NCI-H446 treated with DMSO at 0.1 percent for 48 hours (cell line): ENCODE data around the gene FCAMR.

Source experiments
- DNase-seq: peaks from one replicate; lab custom pipeline; 2025; lab: John Stamatoyannopoulos, UW

Gene FCAMR

DNA sequence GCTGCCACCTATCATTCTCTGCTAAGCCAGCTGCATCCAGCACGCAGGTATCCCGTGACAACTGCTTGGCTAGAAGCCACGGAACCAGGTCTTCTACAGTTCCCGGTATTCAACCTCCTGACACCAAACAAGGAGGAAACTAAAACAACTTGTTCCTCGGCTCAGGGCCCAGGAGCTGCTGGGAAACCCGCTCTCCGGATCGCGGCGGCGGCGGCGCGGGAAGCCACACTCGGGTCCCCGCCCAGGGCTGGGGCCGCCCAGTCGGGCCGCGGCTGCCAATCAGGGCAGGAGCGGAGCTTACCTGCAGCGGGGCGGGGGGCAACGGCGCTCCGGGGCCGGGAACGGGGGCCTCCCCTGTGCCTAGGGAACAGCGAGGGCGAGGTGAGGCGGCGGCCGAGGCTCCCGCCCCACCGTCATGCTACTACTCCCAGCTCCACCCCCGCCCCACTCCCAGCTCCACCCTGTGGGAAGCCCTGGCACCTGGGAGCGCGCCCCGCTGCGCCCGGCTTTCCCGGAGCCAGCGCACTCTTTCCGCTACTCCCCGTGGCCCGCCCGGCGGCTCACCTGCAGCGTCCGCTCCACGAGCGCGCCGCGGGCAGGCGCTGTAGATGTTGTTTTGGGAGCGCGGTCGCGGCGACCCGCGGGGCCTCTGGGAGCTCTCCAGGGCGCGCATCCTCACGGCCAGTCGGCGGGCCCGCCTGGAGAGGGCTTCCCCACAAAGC is 60.9 kb downstream of the FCAMR start:
- no peak for DNase-seq

DNA sequence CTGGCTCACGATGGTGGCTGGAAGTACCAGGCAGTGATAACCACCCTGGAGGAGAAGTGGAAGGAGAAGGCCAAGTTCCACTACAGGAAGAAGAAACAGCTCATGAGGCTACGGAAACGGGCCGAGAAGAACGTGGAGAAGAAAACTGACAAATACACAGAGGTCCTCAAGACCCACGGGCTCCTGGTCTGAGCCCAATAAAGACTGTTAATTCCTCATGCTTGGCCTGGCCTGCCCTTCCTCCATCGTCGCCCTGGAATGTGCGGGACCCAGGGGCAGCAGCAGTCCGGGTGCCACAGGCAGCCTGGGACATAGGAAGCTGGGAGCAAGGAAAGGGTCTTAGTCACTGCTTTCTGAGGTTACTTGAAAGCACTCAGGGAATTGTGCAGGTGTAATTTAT is 62.2 kb downstream of the FCAMR start:
- no peak for DNase-seq
